ENCODE measurements around the gene PSORS1C2.

DNA sequence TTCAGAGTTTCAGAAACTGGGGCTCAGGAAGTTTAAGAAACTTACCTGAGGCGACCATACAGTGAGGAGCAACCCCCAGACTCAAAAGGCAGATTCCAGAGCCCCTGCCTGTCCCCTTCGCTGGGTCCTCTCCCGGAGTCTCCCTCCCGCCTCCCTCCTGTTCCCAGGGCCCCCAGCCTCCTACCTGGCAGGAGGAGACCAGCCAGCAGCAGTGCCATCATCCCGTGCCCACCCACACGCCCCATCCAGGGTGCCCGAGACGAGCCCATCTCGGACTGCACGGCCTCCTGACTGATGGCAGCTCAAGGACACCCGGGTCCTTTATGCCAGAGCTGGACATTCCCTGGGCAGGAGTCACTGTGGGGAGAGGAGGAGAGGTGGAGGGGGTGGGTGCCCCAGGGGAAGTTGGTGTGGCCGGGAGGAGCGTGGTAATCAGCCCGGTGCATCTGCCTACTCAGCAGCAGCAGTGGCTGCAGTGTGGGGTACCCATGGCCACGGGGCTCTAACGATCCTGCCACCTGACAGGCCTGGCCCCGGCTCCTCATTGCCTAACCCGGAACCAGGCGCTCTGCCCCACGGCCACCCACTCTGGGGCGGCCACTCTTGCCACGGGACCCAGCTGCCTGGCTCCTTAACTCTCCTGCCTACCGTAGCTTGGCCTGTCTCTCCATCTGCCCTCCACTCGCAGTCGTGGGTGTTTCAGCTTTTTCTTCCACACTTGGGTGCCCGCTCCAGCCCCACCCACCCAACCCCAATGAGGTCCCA lies 18.5 kb downstream of the PSORS1C2 start, which contains the start of gene CDSN:
- TF ChIP-seq CTCF (optimal IDR thresholded peaks at IDR 0.05 in 1 of 3, IDR thresholded peaks at IDR 0.05 in 1 of 3, conservative IDR thresholded peaks at IDR 0.05 in 1 of 3; ENCODE audit: extremely low read depth in 1 of 3, insufficient read depth in 2 of 3, low read length in 3 of 3) (no peak), EZH2 (IDR thresholded peaks at IDR 0.05; ENCODE audit: low read length) (no peak)

All from keratinocyte (primary cell).